IMR-90 (cell line): Measurements from ENCODE around the gene LBHD2. TPM values are rescaled to one million over a fixed set of nuclear protein-coding genes. Genes with fewer than 3 reads are reported as not detected.

Experiments
- ATAC-seq: fragments of 200-7000 bp; cut with Tn5 transposase; 2 replicates; pipeline ENCODE4 v1.9.1; 2020; ENCODE audit warnings: low read depth, mild to moderate bottlenecking, moderate library complexity
- BruUV-seq: library from RNA; stranded (reverse); fragments of 400-500 nt; replicated peaks from 2 replicates; lab custom pipeline; 2021; lab: Mats Ljungman, UMichigan
- CTCF ChIA-PET: fragments of 300-600 bp; formaldehyde crosslinking; extraction: SDS; loops from one replicate; lab custom pipeline; 2021; ENCODE audit warnings: antibody characterized with exemption; lab: Yijun Ruan, JAX
- POLR2A ChIA-PET: fragments of 300-600 bp; sonication (Branson Sonifier 250); formaldehyde crosslinking; loops from one replicate; lab custom pipeline; 2022; ENCODE audit warnings: antibody characterized with exemption; ENCODE audit not compliant: unreplicated experiment; lab: Charles Lee
- DNase-seq: peaks from one replicate; pipeline ENCODE4 v3.0.0; 2013
- H2AFZ ChIP-seq: replicated peaks from 2 replicates; pipeline ENCODE3; 2013; ENCODE audit warnings: low read length, mild to moderate bottlenecking; ENCODE audit not compliant: poor library complexity
- H2AK5ac ChIP-seq: 2 replicates; pipeline ENCODE4 v1.6.1; 2013; ENCODE audit warnings: low read depth, low read length, inconsistent platforms
- H2AK9ac ChIP-seq: replicated peaks from 2 replicates; pipeline ENCODE3; 2013; ENCODE audit warnings: mild to moderate bottlenecking, low read depth, low read length, moderate library complexity; ENCODE audit not compliant: poor library complexity
- H2BK120ac ChIP-seq: 2 replicates; pipeline ENCODE4 v1.6.1; 2013; ENCODE audit warnings: low read depth, low read length, inconsistent platforms
- H2BK15ac ChIP-seq: 3 replicates; pipeline ENCODE4 v1.6.1; 2013; ENCODE audit warnings: low read depth, low read length, inconsistent platforms
- H2BK20ac ChIP-seq: 2 replicates; pipeline ENCODE4 v1.6.1; 2013; ENCODE audit warnings: low read depth, mild to moderate bottlenecking, inconsistent platforms, low read length, moderate library complexity
- H2BK5ac ChIP-seq: 2 replicates; pipeline ENCODE4 v1.6.1; 2013; ENCODE audit warnings: mild to moderate bottlenecking, low read depth, low read length, inconsistent platforms; ENCODE audit not compliant: poor library complexity, severe bottlenecking
- H3K14ac ChIP-seq: replicated peaks from 2 replicates; pipeline ENCODE4 v1.6.1; 2013; ENCODE audit warnings: low read depth, low read length, inconsistent platforms
- H3K18ac ChIP-seq: 2 replicates; pipeline ENCODE4 v1.6.1; 2013; ENCODE audit warnings: low read depth, low read length, control low read depth
- H3K23ac ChIP-seq: 2 replicates; pipeline ENCODE4 v1.6.1; 2013; ENCODE audit warnings: low read depth, low read length, inconsistent platforms
- H3K27ac ChIP-seq: 2 replicates; pipeline ENCODE4 v1.5.1; 2013; ENCODE audit warnings: mild to moderate bottlenecking, control low read depth, low read length; ENCODE audit not compliant: insufficient read depth
- H3K27me3 ChIP-seq: 2 replicates; pipeline ENCODE4 v1.6.1; 2013; ENCODE audit warnings: low read length; ENCODE audit not compliant: control insufficient read depth, insufficient read depth
- H3K36me3 ChIP-seq: 2 replicates; pipeline ENCODE4 v1.6.1; 2013; ENCODE audit warnings: low read length, mixed read lengths; ENCODE audit not compliant: control insufficient read depth, insufficient read depth
- H3K4ac ChIP-seq: 2 replicates; pipeline ENCODE4 v1.6.1; 2013; ENCODE audit warnings: low read depth, low read length, inconsistent platforms
- H3K4me1 ChIP-seq: 2 replicates; pipeline ENCODE4 v1.6.1; 2013; ENCODE audit warnings: low read length, mixed read lengths; ENCODE audit not compliant: control insufficient read depth, insufficient read depth
- H3K4me2 ChIP-seq: 2 replicates; pipeline ENCODE4 v1.6.1; 2013; ENCODE audit warnings: low read depth, mild to moderate bottlenecking, control low read depth, low read length, moderate library complexity
- H3K4me3 ChIP-seq: 2 replicates; pipeline ENCODE4 v1.5.1; 2013; ENCODE audit warnings: low read depth, mild to moderate bottlenecking, control low read depth, low read length, moderate library complexity; ENCODE audit not compliant: insufficient read depth
- H3K56ac ChIP-seq: 2 replicates; pipeline ENCODE4 v1.6.1; 2013; ENCODE audit warnings: low read length, inconsistent platforms; ENCODE audit not compliant: insufficient read depth; ENCODE audit errors: extremely low read depth
- H3K79me1 ChIP-seq, 2 experiments: 2 replicates each; pipeline ENCODE4 v1.6.1; 2013; ENCODE audit warnings: low read length in 2 of 2, inconsistent platforms in 1 of 2, low read depth in 1 of 2
- H3K9ac ChIP-seq: 2 replicates; pipeline ENCODE4 v1.6.1; 2013; ENCODE audit warnings: low read depth, low read length, control low read depth
- H3K9me1 ChIP-seq: 2 replicates; pipeline ENCODE4 v1.6.1; 2013; ENCODE audit warnings: low read length, inconsistent platforms; ENCODE audit not compliant: insufficient read depth
- H3K9me3 ChIP-seq: 2 replicates; pipeline ENCODE4 v1.6.1; 2013; ENCODE audit warnings: low read length; ENCODE audit not compliant: control insufficient read depth, insufficient read depth
- H4K20me1 ChIP-seq: 2 replicates; pipeline ENCODE4 v1.6.1; 2013; ENCODE audit warnings: low read length, inconsistent platforms; ENCODE audit not compliant: insufficient read depth
- H4K5ac ChIP-seq: 2 replicates; pipeline ENCODE4 v1.6.1; 2013; ENCODE audit warnings: mild to moderate bottlenecking, low read depth, low read length, control low read depth
- H4K8ac ChIP-seq, 2 experiments: 2 replicates each; pipeline ENCODE4 v1.6.1; 2013; ENCODE audit warnings: low read depth in 2 of 2, low read length in 2 of 2, control low read depth in 1 of 2, inconsistent platforms in 1 of 2
- H4K91ac ChIP-seq: 2 replicates; pipeline ENCODE4 v1.6.1; 2013; ENCODE audit warnings: low read depth, low read length, inconsistent platforms; ENCODE audit not compliant: insufficient read depth
- BHLHE40 ChIP-seq: fragments of 150-350 bp; IDR thresholded peaks from 2 replicates; pipeline ENCODE4 v1.6.1; 2016; ENCODE audit warnings: mild to moderate bottlenecking, low read depth, low read length
- CEBPB ChIP-seq: IDR thresholded peaks from 2 replicates; pipeline ENCODE4 v1.6.1; 2012; ENCODE audit warnings: low read depth, low read length, improper control_type of control experiment
- CHD1 ChIP-seq: IDR thresholded peaks from 2 replicates; pipeline ENCODE4 v1.6.1; 2012; ENCODE audit warnings: low read depth, low read length, improper control_type of control experiment
- FOS ChIP-seq: fragments of 150-350 bp; IDR thresholded peaks from 2 replicates; pipeline ENCODE4 v1.6.1; 2016; ENCODE audit warnings: low read depth, low read length
- MAFK ChIP-seq: IDR thresholded peaks from 2 replicates; pipeline ENCODE4 v1.6.1; 2012; ENCODE audit warnings: low read depth, low read length, improper control_type of control experiment
- MAZ ChIP-seq: IDR thresholded peaks from 2 replicates; pipeline ENCODE4 v1.6.1; 2012; ENCODE audit warnings: low read depth, mild to moderate bottlenecking, low read length, improper control_type of control experiment, moderate library complexity, borderline replicate concordance
- MXI1 ChIP-seq: IDR thresholded peaks from 2 replicates; pipeline ENCODE4 v1.6.1; 2012; ENCODE audit warnings: low read depth, mild to moderate bottlenecking, low read length, moderate library complexity, borderline replicate concordance
- NFE2L2 ChIP-seq: fragments of 150-350 bp; IDR thresholded peaks from 2 replicates; pipeline ENCODE4 v1.6.1; 2016; ENCODE audit warnings: low read depth, mild to moderate bottlenecking, low read length
- POLR2A ChIP-seq: IDR thresholded peaks from 2 replicates; pipeline ENCODE4 v1.6.1; 2012; ENCODE audit warnings: mild to moderate bottlenecking, low read depth, low read length
- RAD21 ChIP-seq: IDR thresholded peaks from 2 replicates; pipeline ENCODE4 v1.6.1; 2012; ENCODE audit warnings: low read length, improper control_type of control experiment
- RCOR1 ChIP-seq: IDR thresholded peaks from 2 replicates; pipeline ENCODE4 v1.6.1; 2012; ENCODE audit warnings: mild to moderate bottlenecking, low read length, improper control_type of control experiment; ENCODE audit not compliant: insufficient replicate concordance
- RFX5 ChIP-seq: IDR thresholded peaks from 2 replicates; pipeline ENCODE4 v1.8.0; 2012; ENCODE audit warnings: low read depth, mild to moderate bottlenecking, low read length, moderate library complexity
- SMC3 ChIP-seq: fragments of 150-350 bp; IDR thresholded peaks from 2 replicates; pipeline ENCODE4 v1.6.1; 2016; ENCODE audit warnings: low read depth, mild to moderate bottlenecking, antibody characterized with exemption, low read length, moderate library complexity
- WGBS, 2 experiments: methylation state at CpG; one replicate each; pipeline versions ENCODE4 v1.1.5 to v1.1.7; 2013; ENCODE audit warnings: missing lambda C conversion rate in 2 of 2; ENCODE audit not compliant: insufficient read length in 1 of 2; ENCODE audit errors: extremely low coverage in 2 of 2; 5-methylcytosine and 5-hydroxymethylcytosine counted together
- dilution Hi-C: fragments of 300-500 bp; cut with HindIII; formaldehyde crosslinking; loops from one replicate; pipeline ENCODE4 v1.14.3; 2018; ENCODE audit warnings: low sequenced_read_pairs; ENCODE audit not compliant: unreplicated experiment
- in situ Hi-C: fragments of 300-500 bp; cut with MboI; formaldehyde crosslinking; loops from 3 replicates; pipeline ENCODE4 v1.14.3; 2019; ENCODE audit warnings: low sequenced_read_pairs, inconsistent platforms, mixed read lengths
- intact Hi-C: fragments of 100-400 bp; cut with micrococcal nuclease; formaldehyde crosslinking; loops from 2 replicates; pipeline ENCODE4 v1.10.0; 2022
- polyA plus RNA-seq, 3 experiments: library from polyadenylated mRNA; depleted of rRNA; stranded (reverse); fragments of >200 nt; gene quantifications; 2 replicates each; pipeline ENCODE4 v1.2.3, GENCODE V29; 2012; ENCODE audit warnings: low replicate concordance in 1 of 3
- total RNA-seq: library from RNA; depleted of rRNA; stranded (reverse); fragments of >200 nt; gene quantifications from 2 replicates; pipeline ENCODE4 v1.2.3, GENCODE V29; 2012
- TF ChIP-seq, protein P1 (sequence below): conservative IDR thresholded peaks from 2 replicates; pipeline ENCODE4 v1.5.1; 2012; ENCODE audit warnings: mild to moderate bottlenecking, low read depth, low read length, improper control_type of control experiment
- TF ChIP-seq, protein P2 (sequence below): fragments of 150-350 bp; IDR thresholded peaks from 2 replicates; pipeline ENCODE4 v1.6.1; 2017; ENCODE audit warnings: mild to moderate bottlenecking, antibody characterized with exemption, low read length, low read depth
- TF ChIP-seq, protein P3 (sequence below): fragments of 150-350 bp; IDR thresholded peaks from 2 replicates; pipeline ENCODE4 v1.6.1; 2016; ENCODE audit warnings: low read depth, mild to moderate bottlenecking, low read length, moderate library complexity, borderline replicate concordance

LBHD2 gene
- total and polyA plus RNA-seq, 2 of the 4 experiments (the other 2 are of a cell fraction) = not detected

DNA sequence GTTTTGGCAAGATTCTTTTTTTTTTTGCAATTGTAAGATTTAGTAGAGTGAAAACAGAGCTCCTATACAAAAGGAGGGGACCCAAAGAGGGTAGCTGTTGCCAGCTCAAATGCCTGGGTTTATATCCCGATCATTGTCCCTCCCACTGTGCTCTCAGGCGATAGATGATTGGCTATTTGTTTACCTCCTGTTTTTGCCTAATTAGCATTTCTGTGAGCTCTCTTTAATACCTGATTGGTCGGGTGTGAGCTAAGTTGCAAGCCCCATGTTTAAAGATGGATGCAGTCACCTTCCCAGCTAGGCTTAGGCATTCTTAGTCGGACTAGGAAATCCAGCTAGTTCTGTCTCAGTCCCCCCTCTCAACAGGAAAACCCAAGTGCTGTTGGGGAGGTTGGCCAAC lies 12.4 kb downstream of the LBHD2 start:
- POLR2A ChIA-PET = interaction anchor here (0.6 kb wide), 1 partner anchor 238 kb away, joined by 4 read pairs; the partner anchor contains the start of gene EIF5
- Histone ChIP-seq H3K9me3 (no peaks in the 10 kb centered on the region; the same call in 1 of the 2 replicates), H3K14ac (no peak overlapping the region), H3K9me1 (no peaks in the 10 kb centered on the region), H4K8ac (no peak overlapping the region), H3K18ac (no peak overlapping the region), H3K9ac (no peak overlapping the region), H4K20me1 (no peaks in the 10 kb centered on the region; the same call in 1 of the 2 replicates), H2BK20ac (no peak overlapping the region), H2AFZ (no peak overlapping the region), H3K36me3 (no peaks in the 10 kb centered on the region), H2AK9ac (no peak overlapping the region), H3K4me3 (no peak overlapping the region), H3K79me1 (no peaks in the 10 kb centered on the region), H2BK5ac (no peak overlapping the region), H4K91ac (no peak overlapping the region), H2BK120ac (no peak overlapping the region), H3K4me1 (peaks cover 6% of the 10 kb centered on the region), H2AK5ac (no peak overlapping the region), H3K4ac (no peak overlapping the region), H3K56ac (no peak overlapping the region), H3K23ac (no peak overlapping the region), H3K4me2 (no peak overlapping the region), H2BK15ac (no peak overlapping the region), H4K5ac (no peak overlapping the region), H3K27me3 (peaks cover 32% of the 10 kb centered on the region), H3K27ac (no peak overlapping the region)
- CTCF ChIA-PET = interaction anchor here (0.7 to 1.8 kb wide), 3 partner anchors 8 to 58 kb away, joined by 3 to 8 read pairs (median 4); no protein-coding TSS in a partner anchor
- ATAC-seq (no peak), DNase-seq (no peak)
- TF ChIP-seq RCOR1 (no peak), SMC3 (no peak), CEBPB (no peak), MAFK (no peak), BHLHE40 (no peak), RAD21 (no peak), NFE2L2 (no peak), MXI1 (no peak), RFX5 (no peak), CHD1 (no peak), MAZ (no peak), POLR2A (no peak), FOS (no peak)
- TF ChIP-seq, protein P1, sequence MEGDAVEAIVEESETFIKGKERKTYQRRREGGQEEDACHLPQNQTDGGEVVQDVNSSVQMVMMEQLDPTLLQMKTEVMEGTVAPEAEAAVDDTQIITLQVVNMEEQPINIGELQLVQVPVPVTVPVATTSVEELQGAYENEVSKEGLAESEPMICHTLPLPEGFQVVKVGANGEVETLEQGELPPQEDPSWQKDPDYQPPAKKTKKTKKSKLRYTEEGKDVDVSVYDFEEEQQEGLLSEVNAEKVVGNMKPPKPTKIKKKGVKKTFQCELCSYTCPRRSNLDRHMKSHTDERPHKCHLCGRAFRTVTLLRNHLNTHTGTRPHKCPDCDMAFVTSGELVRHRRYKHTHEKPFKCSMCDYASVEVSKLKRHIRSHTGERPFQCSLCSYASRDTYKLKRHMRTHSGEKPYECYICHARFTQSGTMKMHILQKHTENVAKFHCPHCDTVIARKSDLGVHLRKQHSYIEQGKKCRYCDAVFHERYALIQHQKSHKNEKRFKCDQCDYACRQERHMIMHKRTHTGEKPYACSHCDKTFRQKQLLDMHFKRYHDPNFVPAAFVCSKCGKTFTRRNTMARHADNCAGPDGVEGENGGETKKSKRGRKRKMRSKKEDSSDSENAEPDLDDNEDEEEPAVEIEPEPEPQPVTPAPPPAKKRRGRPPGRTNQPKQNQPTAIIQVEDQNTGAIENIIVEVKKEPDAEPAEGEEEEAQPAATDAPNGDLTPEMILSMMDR = no peak
- TF ChIP-seq, protein P2, sequence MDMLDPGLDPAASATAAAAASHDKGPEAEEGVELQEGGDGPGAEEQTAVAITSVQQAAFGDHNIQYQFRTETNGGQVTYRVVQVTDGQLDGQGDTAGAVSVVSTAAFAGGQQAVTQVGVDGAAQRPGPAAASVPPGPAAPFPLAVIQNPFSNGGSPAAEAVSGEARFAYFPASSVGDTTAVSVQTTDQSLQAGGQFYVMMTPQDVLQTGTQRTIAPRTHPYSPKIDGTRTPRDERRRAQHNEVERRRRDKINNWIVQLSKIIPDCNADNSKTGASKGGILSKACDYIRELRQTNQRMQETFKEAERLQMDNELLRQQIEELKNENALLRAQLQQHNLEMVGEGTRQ = no peak
- TF ChIP-seq, protein P3, sequence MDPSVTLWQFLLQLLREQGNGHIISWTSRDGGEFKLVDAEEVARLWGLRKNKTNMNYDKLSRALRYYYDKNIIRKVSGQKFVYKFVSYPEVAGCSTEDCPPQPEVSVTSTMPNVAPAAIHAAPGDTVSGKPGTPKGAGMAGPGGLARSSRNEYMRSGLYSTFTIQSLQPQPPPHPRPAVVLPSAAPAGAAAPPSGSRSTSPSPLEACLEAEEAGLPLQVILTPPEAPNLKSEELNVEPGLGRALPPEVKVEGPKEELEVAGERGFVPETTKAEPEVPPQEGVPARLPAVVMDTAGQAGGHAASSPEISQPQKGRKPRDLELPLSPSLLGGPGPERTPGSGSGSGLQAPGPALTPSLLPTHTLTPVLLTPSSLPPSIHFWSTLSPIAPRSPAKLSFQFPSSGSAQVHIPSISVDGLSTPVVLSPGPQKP = no peak
- in situ Hi-C loops = no loop called here
- no CpG with 5 or more reads among the region's 4 CpGs for WGBS, 2 experiments
- dilution Hi-C loops = no loop called here
- BruUV-seq = no TSS peak
- intact Hi-C loops = no loop called here
